Activated T-cell treated with anti-CD3 and anti-CD28 coated beads, Interleukin-2, amount 50 U/mL, for 4 hours (primary cell): ENCODE data around the gene NSMF. TPM values are rescaled to one million over a fixed set of nuclear protein-coding genes. Genes with fewer than 3 reads are reported as not detected.

ENCODE experiments used
- ATAC-seq, 2 donors: fragments of 200-7000 bp; cut with Tn5 transposase; one replicate each; pipeline ENCODE4 v1.10.0; 2021
- DNase-seq: peaks from one replicate; pipeline ENCODE4 v3.0.0-alpha.2; 2020
- H3K27me3 Mint-ChIP-seq: one replicate; pipeline ENCODE4 v1.8.0; 2021; ENCODE audit warnings: low read depth, mixed read lengths
- H3K36me3 Mint-ChIP-seq: one replicate; pipeline ENCODE4 v1.8.0; 2022; ENCODE audit warnings: mixed read lengths; ENCODE audit not compliant: insufficient read depth
- H3K4me1 Mint-ChIP-seq: one replicate; pipeline ENCODE4 v1.8.0; 2021; ENCODE audit warnings: low read depth, mixed read lengths
- H3K4me3 Mint-ChIP-seq: one replicate; pipeline ENCODE4 v1.8.0; 2021; ENCODE audit warnings: mild to moderate bottlenecking, moderate library complexity, mixed read lengths
- H3K9me3 Mint-ChIP-seq: one replicate; pipeline ENCODE4 v1.8.0; 2021; ENCODE audit warnings: mixed read lengths
- total RNA-seq, 3 donors: library from RNA; stranded (reverse); gene quantifications; one replicate each; pipeline ENCODE4 v1.2.1, GENCODE V29; 2021

NSMF gene
- total RNA-seq, 3 donors from 2014 or later: 69.5 to 89.1 (median 87.7) TPM

- Mint-ChIP-seq H3K36me3 (peaks cover 3% of the 10 kb centered on the region), H3K27me3 (no peaks in the 10 kb centered on the region), H3K9me3 (no peaks in the 10 kb centered on the region), H3K4me1 (peaks cover 38% of the 10 kb centered on the region), H3K4me3 (no peak overlapping the region)
- ATAC-seq (no peak), DNase-seq (no peak)
Observed at GRCh38 chr9:137460363-137461315, 1.5 kb upstream of the NSMF start.

- peaks cover 45% of the 10 kb centered on the region for H3K4me1 Mint-ChIP-seq
Observed at GRCh38 chr9:137459601-137460362, 648 bp upstream of the NSMF start.

GRCh38 chr9:137458194-137459151 is 661 bp downstream of the NSMF start:
- Mint-ChIP-seq H3K4me1 (peaks cover 54% of the 10 kb centered on the region), H3K27me3 (no peaks in the 10 kb centered on the region), H3K9me3 (no peaks in the 10 kb centered on the region), H3K36me3 (peaks cover 3% of the 10 kb centered on the region), H3K4me3 (peak overlapping the region; percentile 29)
- ATAC-seq (peak; percentile 19 to 26), DNase-seq (peak; percentile 5)

More at GRCh38 chr9:137459601-137460362, 648 bp upstream of the NSMF start:
- DNase-seq (no peak), ATAC-seq (no peak)
- H3K36me3 Mint-ChIP-seq: peaks cover 3% of the 10 kb centered on the region
- H3K9me3 Mint-ChIP-seq: no peaks in the 10 kb centered on the region
- no peaks in the 10 kb centered on the region for H3K27me3 Mint-ChIP-seq
- peak overlapping the region; percentile 59 for H3K4me3 Mint-ChIP-seq

GRCh38 chr9:137457406-137458193 is 1.5 kb downstream of the NSMF start:
- Mint-ChIP-seq H3K9me3 (no peaks in the 10 kb centered on the region), H3K4me3 (peak overlapping the region; percentile 62), H3K4me1 (peaks cover 50% of the 10 kb centered on the region), H3K27me3 (no peaks in the 10 kb centered on the region), H3K36me3 (peaks cover 3% of the 10 kb centered on the region)
- DNase-seq (peak; percentile 4), ATAC-seq (no peak)

- peaks cover 3% of the 10 kb centered on the region for H3K36me3 Mint-ChIP-seq
- no peak for ATAC-seq
- H3K4me1 Mint-ChIP-seq: peaks cover 50% of the 10 kb centered on the region
- H3K27me3 Mint-ChIP-seq: no peaks in the 10 kb centered on the region
- peak overlapping the region; percentile 24 for H3K4me3 Mint-ChIP-seq
- no peaks in the 10 kb centered on the region for H3K9me3 Mint-ChIP-seq
- DNase-seq: peak; percentile 4
Observed at GRCh38 chr9:137456864-137457405, 2.2 kb downstream of the NSMF start.

GRCh38 chr9:137456061-137456863 is 2.9 kb downstream of the NSMF start:
- Mint-ChIP-seq H3K27me3 (no peaks in the 10 kb centered on the region), H3K4me1 (peaks cover 47% of the 10 kb centered on the region), H3K9me3 (no peaks in the 10 kb centered on the region), H3K4me3 (no peak overlapping the region), H3K36me3 (peaks cover 3% of the 10 kb centered on the region)
- ATAC-seq (no peak), DNase-seq (peak; percentile 3)

- no peak overlapping the region for H3K4me3 Mint-ChIP-seq
- no peak for ATAC-seq
- DNase-seq: peak; percentile 3
- H3K9me3 Mint-ChIP-seq: no peaks in the 10 kb centered on the region
- peaks cover 3% of the 10 kb centered on the region for H3K36me3 Mint-ChIP-seq
- H3K27me3 Mint-ChIP-seq: no peaks in the 10 kb centered on the region
- H3K4me1 Mint-ChIP-seq: peaks cover 41% of the 10 kb centered on the region
Observed at GRCh38 chr9:137455359-137455991, 3.7 kb downstream of the NSMF start.

- ATAC-seq: no peak
- H3K9me3 Mint-ChIP-seq: no peaks in the 10 kb centered on the region
Observed at GRCh38 chr9:137454597-137455358, 4.4 kb downstream of the NSMF start.

GRCh38 chr9:137454145-137454596 is 5.0 kb downstream of the NSMF start:
- H3K27me3 Mint-ChIP-seq: no peaks in the 10 kb centered on the region
- peak overlapping the region; percentile 51 for H3K4me3 Mint-ChIP-seq
- peak; percentile 14 to 16 for ATAC-seq
- peaks cover 38% of the 10 kb centered on the region for H3K4me1 Mint-ChIP-seq
- H3K36me3 Mint-ChIP-seq: peaks cover 6% of the 10 kb centered on the region
- peak; percentile 40 for DNase-seq
- H3K9me3 Mint-ChIP-seq: no peaks in the 10 kb centered on the region

More at GRCh38 chr9:137454597-137455358, 4.4 kb downstream of the NSMF start:
- Mint-ChIP-seq H3K36me3 (peaks cover 3% of the 10 kb centered on the region), H3K4me3 (peak overlapping the region; percentile 51), H3K27me3 (no peaks in the 10 kb centered on the region), H3K4me1 (peaks cover 40% of the 10 kb centered on the region)
- DNase-seq: peak; percentile 4

- Mint-ChIP-seq H3K4me3 (no peak overlapping the region), H3K36me3 (peaks cover 6% of the 10 kb centered on the region), H3K9me3 (no peaks in the 10 kb centered on the region), H3K27me3 (no peaks in the 10 kb centered on the region), H3K4me1 (peaks cover 38% of the 10 kb centered on the region)
- ATAC-seq (peak; percentile 58 to 65), DNase-seq (peak; percentile 55)
Observed at GRCh38 chr9:137453643-137454081, 5.5 kb downstream of the NSMF start.
